ENCODE measurements around the gene TIMM23B.
"Not testable (repeated sequence)": the region's sequence is repeated elsewhere in the genome, so short reads cannot be mapped to it uniquely, and the experiment has no call there.

TIMM23B gene

DNA sequence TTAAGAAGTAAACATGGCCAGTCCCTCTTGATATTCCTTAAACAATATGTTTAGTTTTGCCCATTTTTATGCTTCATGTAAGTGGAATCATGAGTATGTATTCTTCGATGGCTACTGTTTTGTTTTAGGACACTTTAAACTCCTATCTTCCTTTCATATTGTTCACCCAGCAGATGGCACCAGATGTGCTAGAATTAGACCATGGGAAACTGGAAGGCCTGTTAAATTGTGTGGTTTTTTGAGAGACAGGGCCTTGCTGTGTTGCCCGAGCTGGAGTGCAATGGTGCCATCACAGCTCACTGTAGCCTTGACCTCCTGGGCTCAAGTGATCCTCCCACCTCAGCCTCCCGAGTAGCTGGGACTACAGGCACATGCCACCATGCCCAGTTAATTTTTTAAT is 11.3 kb downstream of the TIMM23B start:
- not testable (repeated sequence) for H3K27ac ChIP-seq
- TF ChIP-seq, protein P1, sequence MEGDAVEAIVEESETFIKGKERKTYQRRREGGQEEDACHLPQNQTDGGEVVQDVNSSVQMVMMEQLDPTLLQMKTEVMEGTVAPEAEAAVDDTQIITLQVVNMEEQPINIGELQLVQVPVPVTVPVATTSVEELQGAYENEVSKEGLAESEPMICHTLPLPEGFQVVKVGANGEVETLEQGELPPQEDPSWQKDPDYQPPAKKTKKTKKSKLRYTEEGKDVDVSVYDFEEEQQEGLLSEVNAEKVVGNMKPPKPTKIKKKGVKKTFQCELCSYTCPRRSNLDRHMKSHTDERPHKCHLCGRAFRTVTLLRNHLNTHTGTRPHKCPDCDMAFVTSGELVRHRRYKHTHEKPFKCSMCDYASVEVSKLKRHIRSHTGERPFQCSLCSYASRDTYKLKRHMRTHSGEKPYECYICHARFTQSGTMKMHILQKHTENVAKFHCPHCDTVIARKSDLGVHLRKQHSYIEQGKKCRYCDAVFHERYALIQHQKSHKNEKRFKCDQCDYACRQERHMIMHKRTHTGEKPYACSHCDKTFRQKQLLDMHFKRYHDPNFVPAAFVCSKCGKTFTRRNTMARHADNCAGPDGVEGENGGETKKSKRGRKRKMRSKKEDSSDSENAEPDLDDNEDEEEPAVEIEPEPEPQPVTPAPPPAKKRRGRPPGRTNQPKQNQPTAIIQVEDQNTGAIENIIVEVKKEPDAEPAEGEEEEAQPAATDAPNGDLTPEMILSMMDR (conservative IDR thresholded peaks at IDR 0.05) = peak; percentile 39; the same call in 1 of the 2 replicates

DNA sequence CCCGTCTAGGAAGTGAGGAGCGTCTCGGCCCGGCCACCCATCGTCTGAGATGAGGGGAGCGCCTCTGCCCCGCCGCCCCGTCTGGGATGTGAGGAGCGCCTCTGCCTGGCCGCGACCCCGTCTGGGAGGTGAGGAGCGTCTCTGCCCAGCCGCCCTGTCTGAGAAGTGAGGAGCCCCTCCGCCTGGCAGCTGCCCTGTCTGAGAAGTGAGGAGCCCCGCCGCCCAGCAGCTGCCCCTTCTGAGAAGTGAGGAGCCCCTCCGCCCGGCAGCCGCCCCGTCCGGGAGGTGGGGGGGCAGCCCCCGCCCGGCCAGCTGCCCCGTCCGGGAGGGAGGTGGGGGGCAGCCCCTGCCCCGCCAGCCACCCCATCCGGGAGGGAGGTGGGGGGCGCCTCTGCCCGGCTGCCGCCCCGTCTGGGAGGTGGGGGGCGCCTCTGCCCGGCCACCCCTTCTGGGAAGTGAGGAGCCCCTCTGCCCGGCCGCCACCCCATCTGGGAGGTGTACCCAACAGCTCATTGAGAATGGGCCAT is 28.5 kb downstream of the TIMM23B start:
- H3K27ac ChIP-seq = not testable (repeated sequence)

DNA sequence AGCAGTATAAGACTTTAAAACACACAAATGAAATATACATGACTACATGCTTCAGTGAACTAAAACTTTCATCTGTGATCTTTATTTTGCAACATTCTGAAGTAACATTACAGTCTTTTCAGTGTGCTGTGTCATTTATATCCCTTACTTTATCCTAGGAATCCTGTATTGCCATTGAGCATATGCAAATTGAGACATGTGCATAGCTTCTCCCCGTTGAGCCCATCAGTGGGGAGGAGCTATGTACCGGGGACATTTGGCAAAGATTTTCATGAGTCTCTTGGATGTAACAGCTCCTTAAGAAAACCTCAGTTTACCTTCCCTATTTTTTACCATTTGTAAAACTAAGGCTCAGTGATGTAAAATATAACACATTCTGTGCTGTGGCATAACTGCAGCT is 29.6 kb downstream of the TIMM23B start:
- not testable (repeated sequence) for H3K27ac ChIP-seq

DNA sequence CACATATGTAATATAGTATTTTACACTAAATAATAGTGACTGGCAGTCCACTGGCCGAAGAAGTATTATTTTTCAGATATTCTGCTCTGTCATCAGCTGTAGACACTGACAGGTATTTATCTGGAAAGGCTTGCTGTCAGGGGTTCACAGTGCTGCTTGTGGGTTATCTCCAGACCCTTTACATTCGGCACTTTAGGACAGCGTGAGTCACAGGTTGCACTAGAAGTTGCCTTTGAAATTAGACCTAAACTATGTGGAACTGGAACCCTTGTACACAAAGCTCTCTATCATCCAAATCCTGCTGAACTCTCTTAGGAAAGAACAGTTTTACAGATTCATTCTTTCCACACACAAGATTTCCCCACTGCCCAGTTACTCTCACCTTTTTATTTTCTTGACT is 30.2 kb downstream of the TIMM23B start:
- H3K27ac ChIP-seq = not testable (repeated sequence)

DNA sequence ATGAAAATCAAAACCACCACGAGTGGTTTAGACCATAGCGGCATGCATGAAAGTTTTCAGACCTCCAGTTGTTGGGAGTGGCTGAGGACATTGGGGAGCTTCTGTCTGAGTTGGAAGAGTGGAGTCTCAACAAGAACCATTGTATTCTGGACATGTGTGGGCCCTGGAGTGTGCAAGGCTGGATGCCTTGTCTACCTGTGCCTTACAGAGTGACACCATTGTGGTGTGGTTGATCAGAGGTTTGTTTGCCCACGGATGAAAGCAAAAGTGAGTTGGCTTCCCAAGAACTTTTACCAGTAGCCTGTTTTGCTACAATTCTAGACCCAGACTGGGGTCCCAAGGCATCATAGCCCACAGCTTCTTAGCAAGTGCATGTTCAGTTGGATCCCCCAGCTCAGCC is 35.9 kb downstream of the TIMM23B start:
- not testable (repeated sequence) for H3K27ac ChIP-seq

DNA sequence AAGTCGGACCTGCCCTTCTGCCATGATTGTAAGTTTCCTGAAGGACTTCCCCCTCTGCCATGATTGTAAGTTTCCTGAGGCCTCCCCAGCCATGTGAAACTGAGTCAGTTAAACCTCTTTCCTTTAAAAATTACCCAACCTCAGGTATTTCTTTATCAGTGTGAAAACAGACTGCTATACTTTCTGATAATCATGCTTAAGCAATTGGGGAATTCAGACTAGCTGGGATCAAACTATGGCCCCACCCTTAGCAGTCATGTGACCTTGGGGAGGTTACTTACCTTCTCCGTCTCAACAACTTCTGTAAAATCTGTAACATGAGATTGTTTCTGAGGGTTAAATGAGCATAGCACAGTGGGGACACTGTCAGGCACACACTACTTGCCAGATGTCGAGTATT is 45.4 kb downstream of the TIMM23B start:
- not testable (repeated sequence) for H3K27ac ChIP-seq

DNA sequence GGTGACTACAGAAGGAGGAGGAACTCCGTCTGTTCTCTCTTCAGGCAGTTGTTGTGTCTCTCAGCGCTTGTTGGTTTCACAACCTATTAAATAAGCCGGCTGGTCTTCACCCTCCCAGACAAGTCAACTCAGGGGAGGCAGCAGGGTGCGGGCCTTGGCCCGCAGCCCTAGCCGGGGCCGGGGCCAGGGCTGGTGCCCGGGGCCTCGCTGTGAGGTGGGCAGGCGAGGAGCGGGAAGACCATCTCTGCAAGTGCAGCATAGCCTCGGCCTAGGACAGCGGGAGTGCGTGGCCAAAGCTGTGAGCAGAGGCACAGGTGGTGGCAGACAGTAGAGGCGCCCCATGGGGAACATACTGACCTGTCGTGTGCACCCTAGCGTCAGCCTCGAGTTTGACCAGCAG is 46.5 kb downstream of the TIMM23B start, which contains the start of gene AGAP6:
AGAP6 (plus strand) TSS at position 31 of the 400 bp plus-strand sequence; CDS start at position 341, 310 bp downstream.
- H3K27ac ChIP-seq = not testable (repeated sequence)

DNA sequence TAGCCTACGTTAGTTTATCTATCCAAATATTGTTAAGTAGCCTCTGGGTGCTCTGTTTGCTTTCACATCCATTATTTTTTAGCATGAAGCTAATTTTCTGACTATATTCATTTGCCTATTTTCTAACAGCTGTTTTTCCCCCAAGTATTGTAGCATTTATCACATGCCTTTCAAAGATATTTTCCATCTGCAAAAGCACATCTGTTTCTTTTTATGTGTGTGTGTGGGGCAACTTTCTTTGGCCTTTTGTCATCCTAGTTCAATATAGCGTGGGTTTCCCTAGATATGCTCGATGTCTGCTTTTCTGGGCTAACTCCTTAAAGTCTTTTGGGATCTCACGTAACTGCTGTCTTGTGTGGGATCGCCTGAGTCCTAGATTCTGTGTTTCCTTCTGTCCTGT is 53.5 kb downstream of the TIMM23B start:
- not testable (repeated sequence) for H3K27ac ChIP-seq

DNA sequence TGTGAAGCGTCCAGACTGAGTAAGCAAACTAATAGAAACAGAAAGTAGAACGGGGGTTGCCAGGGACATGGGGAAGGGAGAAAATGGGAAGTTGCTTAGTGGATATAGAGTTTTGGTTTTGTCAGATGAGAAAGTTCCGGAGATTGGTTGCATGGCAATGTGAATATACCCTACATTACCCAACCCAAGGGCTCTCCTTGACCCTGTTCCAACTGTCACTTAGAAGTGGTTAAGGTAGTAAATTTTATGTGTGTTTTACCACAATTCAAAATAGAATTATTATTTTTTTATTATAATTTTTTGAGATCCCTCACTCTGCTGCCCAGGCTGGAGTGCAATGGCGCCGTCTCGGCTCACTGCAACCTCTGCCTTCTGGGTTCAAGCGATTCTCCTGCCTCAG is 72.2 kb downstream of the TIMM23B start:
- H3K27ac ChIP-seq = not testable (repeated sequence)

DNA sequence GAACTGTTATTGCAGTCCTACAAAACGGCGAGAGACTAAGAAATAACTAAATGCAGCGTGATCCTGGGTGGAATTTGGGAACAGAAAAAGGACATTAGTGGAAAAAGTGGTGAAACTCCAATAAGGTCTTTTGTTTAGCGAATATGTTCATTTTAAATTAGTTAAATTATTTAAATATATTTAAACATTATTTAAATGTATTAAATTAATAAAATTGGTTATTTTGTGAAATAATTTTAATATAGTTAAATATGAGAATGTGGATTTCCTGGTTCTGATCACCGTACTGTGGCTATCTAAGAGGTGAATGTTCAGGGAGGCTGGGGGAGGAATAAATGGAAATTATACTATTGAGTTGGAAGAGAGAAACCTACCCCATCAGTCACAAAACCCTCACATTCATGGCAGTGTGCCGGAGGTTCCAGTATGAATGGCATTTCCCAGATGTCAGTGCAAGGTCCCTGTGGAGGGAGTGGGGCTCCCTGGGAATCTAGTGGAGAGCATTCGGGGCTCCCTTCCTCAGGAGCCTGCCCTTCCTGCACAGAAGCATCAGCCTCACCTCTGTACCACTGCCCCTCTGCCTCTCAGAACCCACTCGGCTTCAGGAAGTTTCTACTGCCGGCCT is 73.9 kb downstream of the TIMM23B start:
- not testable (repeated sequence) for H3K27ac ChIP-seq

DNA sequence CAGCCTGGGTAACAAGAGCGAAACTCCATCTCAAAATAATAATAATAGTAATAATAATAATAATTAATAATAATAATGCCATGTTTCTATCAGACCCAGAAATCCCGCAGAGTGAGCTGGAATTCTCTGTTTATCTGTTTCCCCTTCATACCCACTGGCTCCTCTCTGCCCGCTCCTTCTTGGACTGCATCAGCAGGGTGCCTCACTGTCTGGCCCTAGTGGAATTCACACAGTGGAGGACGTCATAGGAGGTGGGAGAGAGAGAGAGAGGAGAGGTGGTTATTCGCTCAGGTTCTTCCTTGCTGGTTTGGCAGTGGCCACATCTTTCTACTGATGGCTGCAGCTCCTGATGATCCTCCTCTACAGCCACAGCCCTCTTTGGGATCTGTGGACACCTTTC is 75.1 kb downstream of the TIMM23B start:
- not testable (repeated sequence) for H3K27ac ChIP-seq

DNA sequence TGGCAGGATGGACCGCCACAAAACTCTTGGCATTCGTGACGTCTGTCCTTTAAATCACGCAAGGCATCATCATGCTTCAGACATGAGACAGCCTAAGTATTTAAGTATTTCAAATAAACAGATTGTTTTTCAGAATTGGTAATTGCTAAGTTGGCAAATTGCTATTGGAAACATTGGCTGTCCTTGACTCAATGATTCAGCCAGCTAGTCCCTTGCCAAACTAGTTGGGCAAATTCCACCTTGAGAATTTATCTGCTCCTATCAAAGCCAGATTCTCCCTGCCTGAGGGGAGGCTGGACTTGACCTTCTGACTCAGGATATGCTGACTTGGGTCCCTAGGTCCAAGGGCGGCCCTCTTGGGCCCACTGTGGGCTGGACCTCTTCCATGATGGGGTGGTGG is 75.8 kb downstream of the TIMM23B start:
- not testable (repeated sequence) for H3K27ac ChIP-seq

DNA sequence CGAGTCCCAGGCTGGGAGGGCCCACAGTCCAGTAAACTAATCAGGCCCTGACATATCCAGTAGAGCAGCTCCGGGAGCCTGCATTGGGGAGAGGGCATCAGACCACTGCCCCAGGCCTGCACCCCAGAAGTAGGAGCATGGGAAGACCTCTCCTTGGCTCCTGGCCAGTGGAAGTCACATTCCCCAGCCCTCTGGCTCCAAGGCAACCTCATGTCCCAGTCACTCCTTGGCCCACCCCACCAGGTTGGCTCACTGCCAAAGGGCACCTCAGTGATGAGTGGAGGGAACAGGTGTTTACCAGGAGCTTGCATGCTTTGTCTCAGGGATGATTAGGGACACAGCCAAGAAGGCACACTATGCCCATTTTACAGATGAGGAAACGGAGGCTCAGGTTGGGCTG is 77.4 kb downstream of the TIMM23B start:
- H3K27ac ChIP-seq = not testable (repeated sequence)

DNA sequence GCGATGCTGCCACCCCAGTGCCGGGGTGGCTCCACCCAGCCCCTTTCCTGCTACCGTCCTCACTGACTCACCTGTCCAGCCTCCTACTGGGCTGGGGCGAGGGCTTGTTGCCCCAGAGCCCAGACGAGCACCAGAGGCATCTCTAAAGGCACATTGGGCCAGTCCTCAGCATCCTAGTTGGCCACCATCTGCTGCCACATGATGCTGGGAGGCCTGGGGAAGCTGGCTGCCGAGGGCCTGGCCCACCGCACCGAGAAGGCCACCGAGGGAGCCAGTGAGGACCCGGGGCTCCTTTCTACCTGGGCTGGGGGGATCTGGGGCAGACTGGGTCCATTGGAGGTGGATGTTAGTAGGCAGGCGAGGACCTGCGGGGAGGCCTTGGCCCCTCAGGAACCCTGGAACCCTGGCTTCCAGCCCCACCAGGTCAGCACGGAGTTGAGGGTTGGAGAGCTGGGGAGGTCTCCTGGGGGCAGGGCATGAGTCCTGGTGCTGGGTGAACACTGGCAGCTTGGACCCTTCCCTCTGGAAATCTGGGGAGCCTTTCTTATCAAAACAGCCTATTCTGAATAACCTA is 78.7 kb downstream of the TIMM23B start:
- H3K27ac ChIP-seq = not testable (repeated sequence)

DNA sequence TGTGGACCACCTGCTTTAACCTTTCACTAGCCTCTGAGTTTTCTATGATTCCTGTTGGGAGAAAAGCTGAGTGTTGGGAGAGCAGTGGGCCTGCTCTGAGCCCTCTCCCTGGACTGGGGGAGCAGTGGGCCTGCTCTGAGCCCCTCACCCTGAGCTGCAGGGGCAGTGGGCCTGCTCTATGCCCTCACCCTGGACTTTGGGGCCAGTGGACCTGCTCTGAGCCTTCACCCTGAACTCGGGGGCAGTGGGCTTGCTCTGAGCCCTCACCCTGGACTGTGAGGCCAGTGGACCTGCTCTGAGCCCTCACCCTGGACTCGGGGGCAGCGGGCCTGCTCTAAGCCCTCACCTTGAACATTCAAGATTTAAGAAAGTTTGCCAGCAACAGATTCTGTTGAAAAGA is 79.8 kb downstream of the TIMM23B start:
- TF ChIP-seq, protein P1 (conservative IDR thresholded peaks at IDR 0.05) = no peak
- H3K27ac ChIP-seq = no peak overlapping the region
